ENCODE measurements around the gene CCDC198.

Gene CCDC198

DNA sequence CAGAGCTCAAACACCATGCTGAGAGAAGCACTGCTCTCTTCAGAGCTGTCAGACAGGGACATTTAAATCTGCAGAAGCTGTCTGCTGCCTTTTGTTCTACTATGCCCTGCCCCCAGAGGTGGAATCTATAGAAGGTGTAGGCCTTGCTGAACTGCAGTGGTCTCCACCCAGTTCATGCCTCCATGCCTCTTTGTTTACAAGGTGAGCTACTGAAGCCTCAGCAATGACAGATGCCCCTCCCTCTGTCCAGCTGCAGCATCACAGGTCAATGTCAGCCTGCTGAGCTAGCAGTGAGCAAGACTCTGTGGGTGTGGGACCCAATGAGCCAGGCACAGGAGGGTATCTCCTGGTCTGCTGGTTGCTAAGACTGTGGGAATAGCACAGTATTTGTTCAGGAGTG is 25.4 kb upstream of the CCDC198 start:
- ATAC-seq: no peak
- TF ChIP-seq, protein P1, sequence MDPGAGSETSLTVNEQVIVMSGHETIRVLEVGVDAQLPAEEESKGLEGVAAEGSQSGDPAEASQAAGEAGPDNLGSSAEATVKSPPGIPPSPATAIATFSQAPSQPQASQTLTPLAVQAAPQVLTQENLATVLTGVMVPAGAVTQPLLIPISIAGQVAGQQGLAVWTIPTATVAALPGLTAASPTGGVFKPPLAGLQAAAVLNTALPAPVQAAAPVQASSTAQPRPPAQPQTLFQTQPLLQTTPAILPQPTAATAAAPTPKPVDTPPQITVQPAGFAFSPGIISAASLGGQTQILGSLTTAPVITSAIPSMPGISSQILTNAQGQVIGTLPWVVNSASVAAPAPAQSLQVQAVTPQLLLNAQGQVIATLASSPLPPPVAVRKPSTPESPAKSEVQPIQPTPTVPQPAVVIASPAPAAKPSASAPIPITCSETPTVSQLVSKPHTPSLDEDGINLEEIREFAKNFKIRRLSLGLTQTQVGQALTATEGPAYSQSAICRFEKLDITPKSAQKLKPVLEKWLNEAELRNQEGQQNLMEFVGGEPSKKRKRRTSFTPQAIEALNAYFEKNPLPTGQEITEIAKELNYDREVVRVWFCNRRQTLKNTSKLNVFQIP (CRISPR knock-in tag; IDR thresholded peaks at IDR 0.05; ENCODE audit: borderline replicate concordance, low read depth): no peak
- TF ChIP-seq PATZ1 (CRISPR knock-in tag; IDR thresholded peaks at IDR 0.05; ENCODE audit: borderline replicate concordance) (no peak), ZNF8 (CRISPR knock-in tag; IDR thresholded peaks at IDR 0.05) (no peak), CSRNP3 (CRISPR knock-in tag; IDR thresholded peaks at IDR 0.05) (no peak)
- TF ChIP-seq, protein P2, sequence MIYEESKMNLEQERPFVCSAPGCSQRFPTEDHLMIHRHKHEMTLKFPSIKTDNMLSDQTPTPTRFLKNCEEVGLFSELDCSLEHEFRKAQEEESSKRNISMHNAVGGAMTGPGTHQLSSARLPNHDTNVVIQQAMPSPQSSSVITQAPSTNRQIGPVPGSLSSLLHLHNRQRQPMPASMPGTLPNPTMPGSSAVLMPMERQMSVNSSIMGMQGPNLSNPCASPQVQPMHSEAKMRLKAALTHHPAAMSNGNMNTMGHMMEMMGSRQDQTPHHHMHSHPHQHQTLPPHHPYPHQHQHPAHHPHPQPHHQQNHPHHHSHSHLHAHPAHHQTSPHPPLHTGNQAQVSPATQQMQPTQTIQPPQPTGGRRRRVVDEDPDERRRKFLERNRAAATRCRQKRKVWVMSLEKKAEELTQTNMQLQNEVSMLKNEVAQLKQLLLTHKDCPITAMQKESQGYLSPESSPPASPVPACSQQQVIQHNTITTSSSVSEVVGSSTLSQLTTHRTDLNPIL (CRISPR knock-in tag; IDR thresholded peaks at IDR 0.05; ENCODE audit: low read depth): no peak

DNA sequence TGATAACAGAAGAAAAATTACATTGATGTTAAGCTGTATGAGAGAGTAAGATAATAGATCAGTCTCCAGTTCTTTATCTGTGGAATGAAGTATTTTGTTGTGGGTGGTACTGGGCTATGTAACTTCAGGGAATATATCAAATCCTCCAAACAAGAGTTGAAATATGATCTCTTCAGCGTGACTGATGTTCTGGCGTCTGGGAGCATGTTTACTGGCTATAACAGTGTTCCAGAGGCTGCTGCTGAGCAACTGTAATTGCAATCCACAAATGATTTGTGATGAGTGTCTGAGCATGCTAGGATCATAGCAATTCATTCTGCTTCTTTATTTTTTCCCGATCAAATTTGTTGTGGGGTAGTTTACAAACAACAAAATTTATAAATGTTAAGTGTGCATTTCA is 18.6 kb upstream of the CCDC198 start:
- no peak for TF ChIP-seq ZFP3 (CRISPR knock-in tag; IDR thresholded peaks at IDR 0.05)
- no peak for TF ChIP-seq PATZ1 (CRISPR knock-in tag; IDR thresholded peaks at IDR 0.05; ENCODE audit: borderline replicate concordance)
- no peak for ATAC-seq

DNA sequence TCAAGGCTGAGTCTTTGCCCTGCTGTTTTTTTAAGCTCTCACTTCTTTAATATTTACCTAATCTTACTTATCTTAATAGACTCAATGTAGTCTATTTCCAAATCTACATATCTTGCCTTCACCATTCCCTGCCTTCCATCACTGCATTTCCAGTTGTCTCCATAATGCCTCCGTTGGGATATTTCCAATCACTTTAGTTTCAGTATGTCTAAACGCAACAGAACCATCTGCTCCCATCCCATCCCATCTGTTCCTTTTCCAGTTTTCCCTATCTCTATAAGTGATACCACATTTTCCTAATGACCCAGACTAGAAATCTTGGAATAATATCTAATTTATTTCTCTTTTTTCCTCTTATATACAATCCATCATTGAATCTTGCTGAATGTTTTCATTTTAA is 15.1 kb upstream of the CCDC198 start:
- ATAC-seq: no peak
- TF ChIP-seq, protein P1 (CRISPR knock-in tag; IDR thresholded peaks at IDR 0.05; ENCODE audit: borderline replicate concordance, low read depth): no peak
- TF ChIP-seq, protein P2 (CRISPR knock-in tag; IDR thresholded peaks at IDR 0.05; ENCODE audit: low read depth): no peak

- no peak for ATAC-seq
- no peak for TF ChIP-seq ARNTL (CRISPR knock-in tag; IDR thresholded peaks at IDR 0.05; ENCODE audit: borderline replicate concordance, low read depth)
- no peak for TF ChIP-seq ISL1 (CRISPR knock-in tag; IDR thresholded peaks at IDR 0.05)
- TF ChIP-seq ZNF70 (CRISPR knock-in tag; IDR thresholded peaks at IDR 0.05): no peak
- TF ChIP-seq, protein P1 (CRISPR knock-in tag; IDR thresholded peaks at IDR 0.05; ENCODE audit: borderline replicate concordance, low read depth): no peak
- no peak for TF ChIP-seq BACH2 (CRISPR knock-in tag; IDR thresholded peaks at IDR 0.05; ENCODE audit: borderline replicate concordance)
- TF ChIP-seq PPARA (CRISPR knock-in tag; IDR thresholded peaks at IDR 0.05; ENCODE audit: borderline replicate concordance): no peak
- no peak for TF ChIP-seq SNAI2 (CRISPR knock-in tag; IDR thresholded peaks at IDR 0.05)
- no peak for TF ChIP-seq CSRNP3 (CRISPR knock-in tag; IDR thresholded peaks at IDR 0.05)
- TF ChIP-seq TCF4 (CRISPR knock-in tag; IDR thresholded peaks at IDR 0.05; ENCODE audit: borderline replicate concordance): no peak
- no peak for TF ChIP-seq ZFP3 (CRISPR knock-in tag; IDR thresholded peaks at IDR 0.05)
- no peak for TF ChIP-seq ZNF8 (CRISPR knock-in tag; IDR thresholded peaks at IDR 0.05)
- TF ChIP-seq GLIS3 (CRISPR knock-in tag; IDR thresholded peaks at IDR 0.05): no peak
- no peak for TF ChIP-seq TOX (CRISPR knock-in tag; IDR thresholded peaks at IDR 0.05; ENCODE audit: borderline replicate concordance)
- TF ChIP-seq RARB (CRISPR knock-in tag; IDR thresholded peaks at IDR 0.05): no peak
- no peak for TF ChIP-seq OSR1 (CRISPR knock-in tag; IDR thresholded peaks at IDR 0.05)
These were observed 9.1 kb upstream of the CCDC198 start for GRCh38 chr14:57502586-57503254.

Measured in SK-N-SH treated with all-trans-retinoic acid at 6 μM for 48 hours (cell line).